ENCODE data around the gene HGFAC. TPM values are rescaled to one million over a fixed set of nuclear protein-coding genes. Genes with fewer than 3 reads are reported as not detected.

HGFAC gene
- total RNA-seq, 1 experiment from 2014 or later: 0.20 TPM

GRCh38 chr4:3493720-3494461 lies 52.1 kb downstream of the HGFAC start (continued):
- TF ChIP-seq SP1 (CRISPR knock-in tag; conservative IDR thresholded peaks at IDR 0.05) (no peak), KAT7 (CRISPR knock-in tag; IDR thresholded peaks at IDR 0.05; ENCODE audit: borderline replicate concordance) (no peak), ZNF263 (CRISPR knock-in tag; IDR thresholded peaks at IDR 0.05; ENCODE audit: low read depth) (no peak), ZNF121 (CRISPR knock-in tag; IDR thresholded peaks at IDR 0.05) (no peak), SMAD3 (CRISPR knock-in tag; IDR thresholded peaks at IDR 0.05; ENCODE audit: borderline replicate concordance) (no peak), NR1H2 (CRISPR knock-in tag; IDR thresholded peaks at IDR 0.05) (no peak), ZMAT4 (CRISPR knock-in tag; IDR thresholded peaks at IDR 0.05) (no peak), FOXJ3 (CRISPR knock-in tag; IDR thresholded peaks at IDR 0.05; ENCODE audit: borderline replicate concordance) (no peak), ARID4B (CRISPR knock-in tag; IDR thresholded peaks at IDR 0.05; ENCODE audit: borderline replicate concordance) (no peak)

GRCh38 chr4:3494462-3494871 lies 52.7 kb downstream of the HGFAC start:
- H3K36me3 Mint-ChIP-seq: no peaks in the 10 kb centered on the region
- H3K4me1 Mint-ChIP-seq: no peaks in the 10 kb centered on the region
- ChIA-PET CTCF (interaction anchor here (0.6 to 5.7 kb wide), 3 partner anchors 14 to 386 kb away, joined by 3 to 61 read pairs (median 8); no protein-coding TSS in a partner anchor), POLR2A (no interaction called here)
- no peaks in the 10 kb centered on the region for H3K9me3 Mint-ChIP-seq
- TF ChIP-seq HMGXB4 (CRISPR knock-in tag; IDR thresholded peaks at IDR 0.05) (0 out of 2 replicates have a peak, but pooled peaks have one; percentile 27), MXD4 (CRISPR knock-in tag; IDR thresholded peaks at IDR 0.05; ENCODE audit: borderline replicate concordance) (no peak), SMAD3 (CRISPR knock-in tag; IDR thresholded peaks at IDR 0.05; ENCODE audit: borderline replicate concordance) (no peak)
- DNase-seq (ENCODE audit: low spot score) (no peak), ATAC-seq (no peak; the same call in 1 of the 2 replicates)
- no peak overlapping the region for H3K27ac Mint-ChIP-seq
- no peak overlapping the region for H3K4me3 Mint-ChIP-seq
- peaks cover 87% of the 10 kb centered on the region for H3K27me3 Mint-ChIP-seq (ENCODE audit: low read depth)

GRCh38 chr4:3495204-3495975 lies 53.6 kb downstream of the HGFAC start:
- CTCF ChIA-PET: interaction anchor here (1.0 to 5.7 kb wide), 4 partner anchors 8 to 177 kb away, joined by 3 to 61 read pairs (median 6); no protein-coding TSS in a partner anchor
- H3K36me3 Mint-ChIP-seq: no peaks in the 10 kb centered on the region
- no peaks in the 10 kb centered on the region for H3K9me3 Mint-ChIP-seq
- no peak for ATAC-seq
- TF ChIP-seq MLX (CRISPR knock-in tag; IDR thresholded peaks at IDR 0.05) (no peak), NR2C2 (CRISPR knock-in tag; IDR thresholded peaks at IDR 0.05) (no peak), ZSCAN18 (CRISPR knock-in tag; IDR thresholded peaks at IDR 0.05) (no peak), NFATC4 (CRISPR knock-in tag; IDR thresholded peaks at IDR 0.05) (no peak)
- no peak overlapping the region for H3K4me3 Mint-ChIP-seq
- DNase-seq (ENCODE audit: low spot score): no peak
- no peaks in the 10 kb centered on the region for H3K4me1 Mint-ChIP-seq
- no peak overlapping the region for H3K27ac Mint-ChIP-seq
- POLR2A ChIA-PET: no interaction called here
- H3K27me3 Mint-ChIP-seq (ENCODE audit: low read depth): peaks cover 78% of the 10 kb centered on the region

All from WTC11 (cell line).